NCI-H748 (cell line): Measurements from ENCODE around the gene MPZL3.

Experiments used
- DNase-seq: peaks from one replicate; lab custom pipeline; 2025; ENCODE audit not compliant: unreplicated experiment; lab: John Stamatoyannopoulos, UW

Gene MPZL3

GRCh38 chr11:118265954-118266353 lies 13.8 kb upstream of the MPZL3 start:
- no peak for DNase-seq

DNA sequence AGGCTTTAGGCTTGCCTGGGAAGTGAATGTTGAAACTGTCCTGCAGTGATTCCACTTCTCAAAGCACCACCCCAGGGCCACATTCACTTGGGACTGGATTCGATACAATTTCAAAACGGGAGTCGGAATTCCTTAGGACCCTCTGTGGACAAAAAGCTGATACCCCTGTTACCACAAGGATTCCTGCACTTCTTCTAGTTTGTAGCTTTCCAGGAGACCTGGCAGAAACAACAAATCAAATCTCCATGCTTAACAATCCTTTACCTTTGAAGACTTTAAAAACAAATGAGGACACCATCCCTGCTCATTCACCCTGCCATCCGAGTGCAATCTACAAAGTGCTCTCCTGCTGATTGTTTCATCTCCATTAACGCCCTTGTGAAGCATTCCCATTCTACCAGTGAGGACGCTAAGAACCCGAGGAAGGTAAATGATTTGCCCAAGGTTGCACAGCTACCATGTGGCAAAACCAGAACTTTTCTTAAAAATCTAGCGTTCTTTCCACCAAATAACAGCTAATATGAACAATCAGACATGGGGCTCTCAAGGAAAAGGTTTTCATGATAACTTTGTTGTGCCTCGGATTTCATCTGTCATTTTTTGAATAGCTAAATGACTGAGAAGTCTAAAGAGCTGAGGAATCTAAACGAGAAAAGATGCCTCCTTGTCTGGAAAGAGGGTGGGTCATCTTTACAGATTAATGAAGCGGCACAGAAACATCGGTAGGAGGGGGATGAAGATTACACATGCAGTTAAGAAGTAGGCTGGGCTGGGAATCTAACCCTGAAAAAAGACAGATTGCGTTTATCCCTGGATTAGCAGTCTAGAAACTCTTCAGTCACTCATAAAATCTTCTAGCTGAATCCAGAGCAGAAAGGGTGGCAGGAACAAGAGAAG lies 12.7 kb upstream of the MPZL3 start:
- no peak for DNase-seq

DNA sequence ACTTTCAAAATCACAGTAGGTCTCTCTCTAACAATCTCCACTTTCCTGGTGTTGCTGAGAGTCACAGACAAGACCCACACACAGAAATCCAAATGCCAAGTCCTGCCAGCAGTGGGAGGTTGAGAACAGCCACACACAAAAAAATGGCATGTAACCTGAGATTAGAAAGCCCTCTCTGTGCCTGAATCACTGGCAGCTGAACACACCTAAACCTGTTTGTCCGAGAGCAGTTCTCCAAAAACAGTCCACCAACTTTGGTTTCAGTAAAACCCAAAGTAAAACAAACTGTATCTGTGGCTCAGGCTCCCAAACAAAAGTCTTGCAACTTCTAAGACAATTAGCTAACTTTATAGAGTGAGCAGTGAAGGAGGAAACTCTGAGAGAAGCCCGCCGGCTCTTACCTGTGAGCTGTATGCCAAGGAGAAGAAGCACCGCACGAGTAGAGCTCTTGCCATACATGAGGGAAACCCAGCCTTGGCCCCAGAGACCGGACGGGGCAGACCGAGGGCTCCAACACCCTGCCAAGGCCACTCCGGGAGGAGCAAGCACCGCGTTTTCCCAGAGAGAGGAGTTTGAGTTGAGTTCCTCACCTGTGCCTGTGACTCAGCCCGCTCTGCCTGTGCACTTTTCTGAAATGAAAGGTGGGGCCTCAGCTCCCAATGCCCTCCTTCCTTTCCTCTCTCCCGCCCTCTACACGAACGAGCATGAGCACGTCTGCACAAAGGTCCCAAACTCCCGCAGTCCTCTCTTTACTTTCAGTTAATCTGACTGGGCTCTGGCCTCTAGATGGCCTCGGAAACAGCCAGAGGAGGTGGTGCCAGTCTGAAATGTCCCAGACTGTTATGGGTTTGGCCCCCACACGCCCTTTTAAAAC lies 11.8 kb upstream of the MPZL3 start, which contains the start of gene MPZL2:
TSS of gene MPZL2 (minus strand) at position 603 of the 874 bp plus-strand sequence. CDS start at position 459, 144 bp downstream.
- peak; percentile 60 for DNase-seq

- DNase-seq: no peak
Measured at GRCh38 chr11:118263112-118263511, 10.9 kb upstream of the MPZL3 start.

- DNase-seq: no peak
Measured at GRCh38 chr11:118260353-118260752, 8.2 kb upstream of the MPZL3 start.

GRCh38 chr11:118259138-118259537 lies 7.0 kb upstream of the MPZL3 start:
- DNase-seq: no peak

DNA sequence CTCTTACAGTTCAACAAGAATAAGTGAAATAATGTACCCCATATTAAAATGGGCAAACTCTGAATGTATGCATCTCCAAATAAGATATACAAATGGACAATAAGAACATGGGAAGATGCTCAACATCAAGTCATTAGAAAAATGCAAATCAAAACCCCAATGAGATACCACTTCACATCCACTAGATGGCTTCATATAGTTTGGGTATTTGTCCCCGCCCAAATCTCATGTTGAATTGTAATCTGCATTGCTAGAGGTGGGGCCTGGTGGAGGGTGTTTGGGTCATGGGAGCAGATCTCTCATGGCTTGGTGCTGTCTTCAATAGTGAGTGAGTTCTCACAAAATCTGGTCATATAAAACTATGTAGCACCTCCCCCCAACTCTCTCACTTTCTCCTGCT lies 6.2 kb upstream of the MPZL3 start:
- peak; percentile 8 for DNase-seq

- DNase-seq: no peak
Measured at GRCh38 chr11:118252688-118253087, 523 bp upstream of the MPZL3 start.

DNA sequence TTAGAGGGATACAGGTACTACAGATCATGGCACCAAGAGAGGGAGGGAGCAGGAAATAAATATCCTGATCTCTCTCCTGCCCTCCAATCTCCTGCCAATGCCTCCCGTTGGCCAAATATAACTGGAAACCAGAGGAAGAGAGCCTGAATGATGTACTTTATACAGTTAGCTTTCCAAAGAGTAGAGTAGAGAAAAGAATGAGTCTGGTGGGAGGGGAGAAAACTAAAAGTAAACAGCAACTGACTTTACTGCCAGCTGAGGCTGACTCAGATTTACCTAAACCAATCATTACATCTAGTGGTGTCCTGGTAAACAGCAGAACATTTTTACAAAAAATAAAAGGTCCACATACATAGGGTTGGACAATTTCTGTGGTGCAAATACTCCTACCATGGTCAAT lies 5.1 kb downstream of the MPZL3 start:
- DNase-seq: no peak

- no peak for DNase-seq
Measured at GRCh38 chr11:118245936-118246562, 6.1 kb downstream of the MPZL3 start.

- DNase-seq: no peak
Measured at GRCh38 chr11:118243993-118244762, 8.0 kb downstream of the MPZL3 start.

DNA sequence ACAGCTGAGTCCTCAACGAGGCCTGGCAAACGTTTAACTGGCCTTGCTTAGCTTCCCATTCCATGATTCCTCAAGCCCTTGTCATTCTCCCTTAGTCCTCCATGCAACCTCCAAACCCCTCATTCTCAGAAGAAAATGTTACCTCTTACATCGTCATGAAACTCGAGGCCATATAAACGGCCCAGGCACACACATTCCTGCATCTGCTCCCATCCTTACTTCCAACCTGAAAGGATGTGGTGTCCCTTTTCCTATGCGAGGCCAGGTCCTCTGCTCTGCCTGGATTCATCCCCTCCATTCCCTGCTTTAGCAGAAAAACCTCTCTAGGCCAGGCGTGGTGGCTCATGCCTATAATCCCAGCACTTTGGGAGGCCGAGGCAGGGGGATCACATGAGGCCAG lies 9.0 kb downstream of the MPZL3 start:
- DNase-seq: no peak

DNA sequence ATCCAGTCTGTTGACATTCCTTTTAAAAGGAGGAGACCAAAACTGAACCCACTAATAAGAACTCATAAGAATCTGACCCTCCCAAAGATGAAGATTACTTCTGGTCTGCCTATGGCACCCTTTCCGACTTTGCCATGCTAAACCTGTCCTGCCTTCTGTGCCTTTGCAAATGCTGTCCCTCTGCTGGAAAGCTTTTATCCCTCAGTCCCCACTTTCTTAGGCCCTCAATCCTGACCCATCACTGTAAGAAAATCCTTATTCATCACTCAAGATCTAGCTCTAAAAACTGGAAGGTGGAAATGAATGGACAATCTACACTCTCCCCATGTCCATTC lies 10.4 kb downstream of the MPZL3 start:
- no peak for DNase-seq

DNA sequence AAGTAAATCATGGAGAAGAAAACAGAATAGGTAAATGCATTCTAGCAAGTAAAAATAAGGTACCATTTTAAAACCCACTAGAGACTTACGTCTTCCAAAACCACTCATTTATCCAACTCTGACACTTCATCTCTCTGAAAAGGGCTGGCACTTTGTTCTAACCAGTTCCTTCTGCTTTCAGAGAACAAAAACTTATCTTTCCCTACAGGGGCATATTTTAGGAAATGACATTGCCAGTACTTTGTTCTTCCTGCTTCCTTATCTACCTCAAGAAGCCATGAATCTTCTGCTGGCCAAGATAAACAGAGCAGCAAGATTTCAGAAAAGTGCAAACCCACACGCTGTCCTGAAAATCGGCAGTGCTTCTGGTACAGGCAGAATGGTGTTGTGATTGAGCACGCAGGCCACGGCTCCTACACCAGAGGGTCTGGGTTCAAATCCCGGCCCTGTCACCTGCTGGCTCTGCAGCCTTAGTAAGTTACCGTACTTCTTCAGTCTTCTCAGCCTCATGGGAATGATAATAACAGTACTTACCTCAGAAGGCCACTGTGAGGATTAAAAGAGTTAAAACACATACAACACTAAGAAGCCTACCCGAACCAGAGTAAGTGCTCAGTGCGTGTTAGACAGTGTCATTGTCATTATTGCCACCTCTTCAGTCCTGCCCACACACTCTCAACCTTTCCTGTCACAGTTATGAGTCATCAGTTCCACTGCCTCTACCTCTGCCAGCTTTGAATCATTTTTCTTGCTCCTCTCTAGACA lies 11.0 kb downstream of the MPZL3 start:
- DNase-seq: no peak

GRCh38 chr11:118239509-118240205 lies 12.5 kb downstream of the MPZL3 start:
- no peak for DNase-seq

GRCh38 chr11:118238929-118239328 lies 13.2 kb downstream of the MPZL3 start:
- DNase-seq: no peak

- DNase-seq: no peak
Measured at GRCh38 chr11:118238421-118238820, 13.7 kb downstream of the MPZL3 start.

DNA sequence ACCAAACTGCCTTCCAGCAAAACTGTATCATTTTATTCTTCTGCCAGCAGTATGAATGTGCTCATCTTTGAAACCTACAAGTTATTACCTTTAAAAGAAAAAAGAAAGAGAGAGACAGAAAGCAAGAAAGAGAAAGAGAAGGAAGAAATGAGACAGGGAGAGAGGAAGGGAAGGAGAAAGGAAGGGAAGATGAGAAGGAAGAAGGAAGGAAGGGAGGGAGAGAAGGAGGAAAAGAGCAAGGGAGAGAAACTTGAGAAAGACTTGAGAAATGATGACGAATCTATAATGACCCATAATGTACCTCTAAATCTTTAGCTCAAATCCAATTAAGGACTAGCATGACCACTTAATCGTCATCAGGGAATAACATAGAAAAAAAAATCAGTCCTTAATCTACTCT lies 16.0 kb downstream of the MPZL3 start:
- DNase-seq: no peak

GRCh38 chr11:118234833-118235232 lies 17.3 kb downstream of the MPZL3 start:
- DNase-seq: no peak
